Smooth muscle cell (in vitro differentiated cells): Measurements from ENCODE around the gene KCNH2. TPM values are rescaled to one million over a fixed set of nuclear protein-coding genes. Genes with fewer than 3 reads are reported as not detected.
"Not testable (repeated sequence)": the region's sequence is repeated elsewhere in the genome, so short reads cannot be mapped to it uniquely, and the experiment has no call there.

Source experiments
- DNase-seq: peaks from one replicate; lab custom pipeline; 2025; ENCODE audit not compliant: unreplicated experiment; lab: John Stamatoyannopoulos, UW
- H2AFZ ChIP-seq: fragments of 200-600 bp; sonication (generic); 2 replicates; pipeline ENCODE4 v1.6.0; 2016; ENCODE audit warnings: antibody characterized with exemption, low read depth, mild to moderate bottlenecking
- H3F3A ChIP-seq: fragments of 200-600 bp; sonication (generic); 2 replicates; pipeline ENCODE4 v1.6.0; 2017; ENCODE audit warnings: antibody characterized with exemption, low read depth
- H3K27ac ChIP-seq: fragments of 200-600 bp; sonication (generic); 2 replicates; pipeline ENCODE4 v1.5.1; 2016; ENCODE audit warnings: low read depth, mild to moderate bottlenecking
- H3K27me3 ChIP-seq: fragments of 200-600 bp; sonication (generic); 2 replicates; pipeline ENCODE4 v1.6.1; 2016; ENCODE audit warnings: low read depth, mild to moderate bottlenecking
- H3K36me3 ChIP-seq: fragments of 200-600 bp; sonication (generic); 2 replicates; pipeline ENCODE4 v1.5.1; 2016; ENCODE audit warnings: low read depth
- H3K4me1 ChIP-seq: fragments of 200-600 bp; sonication (generic); 2 replicates; pipeline ENCODE4 v1.5.1; 2016; ENCODE audit warnings: low read depth
- H3K4me2 ChIP-seq: fragments of 200-600 bp; sonication (generic); 2 replicates; pipeline ENCODE4 v1.6.0; 2016; ENCODE audit warnings: mild to moderate bottlenecking
- H3K4me3 ChIP-seq: fragments of 200-600 bp; sonication (generic); 2 replicates; pipeline ENCODE4 v1.5.1; 2016; ENCODE audit warnings: mild to moderate bottlenecking
- H3K79me2 ChIP-seq: fragments of 200-600 bp; sonication (generic); 2 replicates; pipeline ENCODE4 v1.6.0; 2016; ENCODE audit warnings: low read depth, mild to moderate bottlenecking
- H3K9ac ChIP-seq: fragments of 200-600 bp; sonication (generic); 2 replicates; pipeline ENCODE4 v1.6.0; 2016; ENCODE audit warnings: low read depth
- H3K9me3 ChIP-seq: fragments of 200-600 bp; sonication (generic); replicated peaks from 2 replicates; pipeline ENCODE4 v1.5.1; 2016; ENCODE audit warnings: low read depth
- H4K20me1 ChIP-seq: fragments of 200-600 bp; sonication (generic); 2 replicates; pipeline ENCODE4 v1.6.0; 2016; ENCODE audit warnings: low read depth
- CTCF ChIP-seq: fragments of 200-600 bp; sonication (generic); IDR thresholded peaks from 2 replicates; pipeline ENCODE4 v1.5.1; 2017; ENCODE audit warnings: borderline replicate concordance, mild to moderate bottlenecking, antibody characterized with exemption; ENCODE audit not compliant: insufficient read depth, poor library complexity, severe bottlenecking
- WGBS: methylation state at CpG from one replicate; pipeline ENCODE4 v1.1.7; 2016; ENCODE audit warnings: low lambda C conversion rate; 5-methylcytosine and 5-hydroxymethylcytosine counted together
- polyA plus RNA-seq: library from polyadenylated mRNA; unstranded; fragments of >200 nt; fragmentation: Nextera tagmentation; extraction: Ambion mirVana; gene quantifications from 2 replicates; pipeline ENCODE4 v1.2.1, GENCODE V29; 2016
- total RNA-seq: library from RNA; depleted of rRNA; stranded (reverse); fragments of >200 nt; gene quantifications from 2 replicates; pipeline ENCODE4 v1.2.3, GENCODE V29; 2014

The KCNH2 gene
- total and polyA plus RNA-seq, 2 experiments from 2014 or later, result 12.9 to 37.7 TPM

- TF ChIP-seq CTCF, result no peak
- H3K27me3 ChIP-seq, result no peaks in the 10 kb centered on the region
- no peak overlapping the region for H2AFZ ChIP-seq
- H3K9ac ChIP-seq, result no peak overlapping the region
- peaks cover 6% of the 10 kb centered on the region for H3F3A ChIP-seq
- DNase-seq, result no peak
- H3K4me2 ChIP-seq, result peak overlapping the region; percentile 76
- peak overlapping the region; percentile 4 for H3K27ac ChIP-seq
- no peaks in the 10 kb centered on the region for H3K9me3 ChIP-seq
- H3K79me2 ChIP-seq, result no peaks in the 10 kb centered on the region
- WGBS, result 31% methylated on average over 18 of the region's 26 CpGs
- H3K4me3 ChIP-seq, result peak overlapping the region; percentile 38
- no peaks in the 10 kb centered on the region for H3K36me3 ChIP-seq
- H4K20me1 ChIP-seq, result no peaks in the 10 kb centered on the region
- H3K4me1 ChIP-seq, result peaks cover 22% of the 10 kb centered on the region
These were observed 35.2 kb upstream of the KCNH2 start for GRCh38 chr7:151013356-151013732.

- H3K27ac ChIP-seq, result peak overlapping the region; percentile 4
- peak; percentile 45 for TF ChIP-seq CTCF
- peak overlapping the region; percentile 76 for H3K4me2 ChIP-seq
- H2AFZ ChIP-seq, result no peak overlapping the region
- DNase-seq, result no peak
- H3K36me3 ChIP-seq, result no peaks in the 10 kb centered on the region
- no peaks in the 10 kb centered on the region for H4K20me1 ChIP-seq
- H3K79me2 ChIP-seq, result no peaks in the 10 kb centered on the region
- H3F3A ChIP-seq, result peaks cover 6% of the 10 kb centered on the region
- peak overlapping the region; percentile 16 for H3K4me3 ChIP-seq
- 42% methylated on average over 23 of the region's 23 CpGs for WGBS
- H3K27me3 ChIP-seq, result no peaks in the 10 kb centered on the region
- H3K9me3 ChIP-seq, result no peaks in the 10 kb centered on the region
- H3K9ac ChIP-seq, result no peak overlapping the region
- H3K4me1 ChIP-seq, result peaks cover 24% of the 10 kb centered on the region
These were observed 34.8 kb upstream of the KCNH2 start for GRCh38 chr7:151012911-151013347.

GRCh38 chr7:151012031-151012692 is 34.0 kb upstream of the KCNH2 start:
- no peak overlapping the region for H2AFZ ChIP-seq
- H3K4me3 ChIP-seq, result no peak overlapping the region
- no peaks in the 10 kb centered on the region for H3K79me2 ChIP-seq
- H3K9me3 ChIP-seq, result no peaks in the 10 kb centered on the region
- H3F3A ChIP-seq, result peaks cover 6% of the 10 kb centered on the region
- H3K4me2 ChIP-seq, result peak overlapping the region; percentile 76
- no peaks in the 10 kb centered on the region for H3K27me3 ChIP-seq
- WGBS, result 76% methylated on average over 6 of the region's 6 CpGs
- H3K9ac ChIP-seq, result no peak overlapping the region
- peaks cover 24% of the 10 kb centered on the region for H3K4me1 ChIP-seq
- TF ChIP-seq CTCF, result no peak
- no peaks in the 10 kb centered on the region for H3K36me3 ChIP-seq
- no peaks in the 10 kb centered on the region for H4K20me1 ChIP-seq
- H3K27ac ChIP-seq, result peak overlapping the region; percentile 26
- no peak for DNase-seq

GRCh38 chr7:151011616-151012015 is 33.5 kb upstream of the KCNH2 start:
- Histone ChIP-seq H3K4me2 (peak overlapping the region; percentile 76), H3K27ac (peak overlapping the region; percentile 26), H3K4me1 (peaks cover 24% of the 10 kb centered on the region)
- H4K20me1 ChIP-seq, H3K9ac ChIP-seq, H3K27me3 ChIP-seq, H2AFZ ChIP-seq, H3K79me2 ChIP-seq, DNase-seq, H3F3A ChIP-seq, H3K4me3 ChIP-seq, H3K36me3 ChIP-seq, H3K9me3 ChIP-seq: not testable (repeated sequence)
- 79% methylated on average over 12 of the region's 12 CpGs for WGBS
